Neutrophil (primary cell): ENCODE measurements around the gene TELO2.

Experiments used
- H3K27ac ChIP-seq: fragments of 200-600 bp; sonication (generic); 2 replicates; pipeline ENCODE4 v1.5.1; 2016; ENCODE audit warnings: mild to moderate bottlenecking, moderate library complexity
- H3K27me3 ChIP-seq: fragments of 200-600 bp; sonication (generic); 2 replicates; pipeline ENCODE4 v1.6.0; 2016; ENCODE audit warnings: mild to moderate bottlenecking
- H3K36me3 ChIP-seq: fragments of 200-600 bp; sonication (generic); 2 replicates; pipeline ENCODE4 v1.5.1; 2017
- H3K4me1 ChIP-seq, 2 experiments: fragments of 200-600 bp in 1 of 2; sonication (generic) in 1 of 2; 1 replicate in 1 of 2; 2 replicates in 1 of 2; pipeline versions ENCODE4 v1.5.1 to v1.6.1; 2013 to 2016; ENCODE audit warnings: low read depth in 1 of 2, low read length in 1 of 2, mild to moderate bottlenecking in 1 of 2, moderate library complexity in 1 of 2; ENCODE audit not compliant: control insufficient read depth in 1 of 2, insufficient read depth in 1 of 2
- H3K4me3 ChIP-seq, 2 experiments: fragments of 200-600 bp in 1 of 2; sonication (generic) in 1 of 2; 1 replicate in 1 of 2; 2 replicates in 1 of 2; pipeline ENCODE4 v1.5.1; 2013 to 2016; ENCODE audit warnings: low read depth in 1 of 2, low read length in 1 of 2, mild to moderate bottlenecking in 1 of 2, moderate library complexity in 1 of 2
- H3K9me3 ChIP-seq: fragments of 200-600 bp; sonication (generic); 2 replicates; pipeline ENCODE4 v1.5.1; 2016
- TF ChIP-seq, protein P1 (sequence below): fragments of 200-600 bp; sonication (generic); IDR thresholded peaks from 2 replicates; pipeline ENCODE4 v1.5.1; 2016; ENCODE audit warnings: antibody characterized with exemption

Gene TELO2

DNA sequence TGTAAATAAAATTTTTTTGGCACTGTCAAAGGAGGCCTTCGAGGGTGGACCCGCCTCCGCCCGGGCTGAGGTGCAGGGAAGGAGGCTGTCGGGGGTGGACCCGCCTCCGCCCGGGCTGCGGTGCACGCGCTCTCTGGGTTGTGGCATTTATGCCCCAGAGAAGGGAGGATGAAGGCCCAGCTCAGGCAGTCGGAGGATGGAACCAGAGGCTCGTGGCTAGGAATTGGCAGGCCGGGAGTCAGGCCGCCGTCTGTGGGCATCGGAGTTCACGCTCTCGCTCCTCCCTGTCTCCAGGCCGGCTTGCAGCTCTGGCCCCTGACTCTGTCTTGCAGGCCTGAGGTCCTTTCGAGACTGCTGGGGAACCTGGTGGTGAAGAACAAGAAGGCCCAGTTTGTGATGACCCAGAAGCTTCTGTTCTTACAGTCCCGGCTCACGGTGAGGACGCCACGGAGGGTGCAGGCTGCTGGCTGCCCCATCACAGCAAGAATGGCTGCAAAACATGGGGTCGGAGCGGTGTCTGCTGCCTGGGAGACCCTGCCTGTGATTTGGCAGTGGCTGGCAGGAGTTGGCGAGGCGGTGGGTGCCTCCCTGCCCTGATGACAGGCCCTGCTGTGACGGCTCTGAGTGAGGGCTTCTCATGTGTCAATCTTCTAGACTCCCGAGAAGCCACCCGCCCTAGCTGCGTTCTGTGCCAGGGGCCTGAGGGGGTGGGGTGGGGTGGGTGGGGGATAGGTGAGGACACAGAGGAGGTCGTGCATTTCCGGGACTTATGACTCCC, 5.9 kb downstream of the TELO2 start:
- Histone ChIP-seq H3K36me3 (peaks cover 74% of the 10 kb centered on the region), H3K9me3 (no peaks in the 10 kb centered on the region), H3K4me1 (peaks cover 1% of the 10 kb centered on the region in 2 experiments), H3K4me3 (no peak overlapping the region), H3K27me3 (no peaks in the 10 kb centered on the region), H3K27ac (no peak overlapping the region)
- TF ChIP-seq, protein P1, sequence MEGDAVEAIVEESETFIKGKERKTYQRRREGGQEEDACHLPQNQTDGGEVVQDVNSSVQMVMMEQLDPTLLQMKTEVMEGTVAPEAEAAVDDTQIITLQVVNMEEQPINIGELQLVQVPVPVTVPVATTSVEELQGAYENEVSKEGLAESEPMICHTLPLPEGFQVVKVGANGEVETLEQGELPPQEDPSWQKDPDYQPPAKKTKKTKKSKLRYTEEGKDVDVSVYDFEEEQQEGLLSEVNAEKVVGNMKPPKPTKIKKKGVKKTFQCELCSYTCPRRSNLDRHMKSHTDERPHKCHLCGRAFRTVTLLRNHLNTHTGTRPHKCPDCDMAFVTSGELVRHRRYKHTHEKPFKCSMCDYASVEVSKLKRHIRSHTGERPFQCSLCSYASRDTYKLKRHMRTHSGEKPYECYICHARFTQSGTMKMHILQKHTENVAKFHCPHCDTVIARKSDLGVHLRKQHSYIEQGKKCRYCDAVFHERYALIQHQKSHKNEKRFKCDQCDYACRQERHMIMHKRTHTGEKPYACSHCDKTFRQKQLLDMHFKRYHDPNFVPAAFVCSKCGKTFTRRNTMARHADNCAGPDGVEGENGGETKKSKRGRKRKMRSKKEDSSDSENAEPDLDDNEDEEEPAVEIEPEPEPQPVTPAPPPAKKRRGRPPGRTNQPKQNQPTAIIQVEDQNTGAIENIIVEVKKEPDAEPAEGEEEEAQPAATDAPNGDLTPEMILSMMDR, result no peak

DNA sequence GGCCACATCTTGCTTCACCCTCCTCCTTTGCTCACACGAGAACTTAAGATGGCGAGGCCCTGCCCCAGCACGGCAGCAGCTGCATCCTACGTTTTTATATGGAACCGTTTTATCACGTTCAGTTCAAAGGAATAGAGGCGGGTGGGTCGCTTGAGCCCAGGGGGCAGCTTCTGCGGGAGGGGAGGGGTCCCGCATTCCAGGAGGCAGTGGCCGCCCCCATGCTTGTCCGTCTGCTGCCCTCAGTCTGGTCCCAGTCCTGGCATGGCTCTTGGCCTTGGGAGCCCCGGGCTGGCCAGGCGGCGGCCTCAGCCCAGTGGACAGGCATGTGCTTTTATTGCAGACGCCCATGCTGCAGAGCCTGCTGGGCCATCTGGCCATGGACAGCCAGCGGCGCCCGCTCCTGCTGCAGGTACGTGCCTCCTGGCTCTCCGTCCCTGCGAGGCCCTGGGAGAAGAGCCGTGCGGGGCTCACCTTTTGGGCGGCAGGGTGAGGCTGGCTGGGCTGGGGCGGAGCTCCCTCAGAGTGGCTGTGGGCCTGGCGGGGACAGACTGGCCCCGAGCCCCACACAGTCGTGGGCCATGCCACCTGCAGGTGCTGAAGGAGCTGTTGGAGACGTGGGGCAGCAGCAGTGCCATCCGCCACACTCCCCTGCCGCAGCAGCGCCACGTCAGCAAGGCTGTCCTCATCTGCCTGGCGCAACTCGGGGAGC, 6.8 kb downstream of the TELO2 start:
- Histone ChIP-seq H3K27ac (no peak overlapping the region), H3K4me3 (no peak overlapping the region), H3K36me3 (peaks cover 74% of the 10 kb centered on the region), H3K4me1 (no peaks in the 10 kb centered on the region), H3K27me3 (no peaks in the 10 kb centered on the region), H3K9me3 (no peaks in the 10 kb centered on the region)
- TF ChIP-seq, protein P1, result no peak

DNA sequence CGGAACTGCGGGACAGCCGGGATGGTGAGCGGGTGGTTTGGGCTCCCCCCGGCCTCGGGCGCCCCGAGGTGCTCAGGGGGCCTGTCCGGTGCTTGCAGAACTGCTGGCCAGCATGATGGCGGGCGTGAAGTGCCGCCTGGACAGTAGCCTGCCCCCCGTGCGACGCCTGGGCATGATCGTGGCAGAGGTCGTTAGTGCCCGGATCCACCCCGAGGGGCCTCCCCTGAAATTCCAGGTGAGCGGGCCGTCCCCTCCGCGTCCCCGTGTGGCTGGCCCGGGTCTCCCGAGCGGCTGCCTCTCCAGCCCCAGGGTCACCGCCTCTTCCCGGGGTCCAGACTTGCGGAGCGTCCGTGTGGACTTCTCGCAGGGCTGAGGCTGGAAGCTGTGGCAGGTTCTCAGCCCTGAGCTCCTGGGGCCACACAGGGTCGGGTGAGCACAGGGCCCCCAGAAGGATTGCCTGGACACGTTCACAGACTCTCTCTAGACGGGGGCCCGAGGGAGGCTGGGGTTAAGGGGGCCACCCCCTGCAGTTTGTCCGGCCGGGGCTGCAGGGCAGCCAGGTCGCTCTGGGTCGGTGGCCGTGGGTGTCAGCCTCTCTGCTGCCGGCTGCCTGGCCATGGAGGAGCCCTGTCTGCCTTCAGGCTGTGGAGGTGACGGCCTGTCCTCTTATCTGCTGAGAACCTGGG, 7.4 kb downstream of the TELO2 start:
- H3K27me3 ChIP-seq, result no peaks in the 10 kb centered on the region

DNA sequence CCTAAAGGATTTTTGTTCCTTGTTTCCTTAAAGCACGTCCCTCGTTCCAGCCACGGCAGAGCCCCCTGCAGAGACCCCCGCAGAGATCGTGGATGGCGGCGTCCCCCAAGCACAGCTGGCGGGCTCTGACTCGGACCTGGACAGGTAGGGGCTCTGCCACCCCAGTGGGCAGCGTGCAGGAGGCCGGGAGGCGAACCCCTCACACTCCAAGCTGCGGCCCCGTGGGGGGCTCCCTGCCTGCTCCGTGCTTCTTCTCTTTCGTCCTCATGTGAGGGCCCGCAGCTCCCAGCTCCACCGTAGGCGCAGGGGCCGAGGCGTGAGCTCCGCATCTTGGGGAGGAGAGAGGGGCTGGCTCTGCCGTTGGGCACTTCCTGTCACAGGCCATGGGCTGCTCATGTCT, 8.5 kb downstream of the TELO2 start:
- no peaks in the 10 kb centered on the region for H3K9me3 ChIP-seq
- H3K4me3 ChIP-seq, result no peak overlapping the region
- TF ChIP-seq, protein P1, result no peak
- peaks cover 74% of the 10 kb centered on the region for H3K36me3 ChIP-seq
- H3K27ac ChIP-seq, result no peak overlapping the region
- no peaks in the 10 kb centered on the region for H3K4me1 ChIP-seq
- no peaks in the 10 kb centered on the region for H3K27me3 ChIP-seq

More for the DNA sequence above, 7.4 kb downstream of the TELO2 start:
- no peaks in the 10 kb centered on the region for H3K9me3 ChIP-seq
- H3K27ac ChIP-seq, result no peak overlapping the region
- no peak overlapping the region for H3K4me3 ChIP-seq
- TF ChIP-seq, protein P1, result no peak
- no peaks in the 10 kb centered on the region for H3K4me1 ChIP-seq
- H3K36me3 ChIP-seq, result peaks cover 71% of the 10 kb centered on the region

DNA sequence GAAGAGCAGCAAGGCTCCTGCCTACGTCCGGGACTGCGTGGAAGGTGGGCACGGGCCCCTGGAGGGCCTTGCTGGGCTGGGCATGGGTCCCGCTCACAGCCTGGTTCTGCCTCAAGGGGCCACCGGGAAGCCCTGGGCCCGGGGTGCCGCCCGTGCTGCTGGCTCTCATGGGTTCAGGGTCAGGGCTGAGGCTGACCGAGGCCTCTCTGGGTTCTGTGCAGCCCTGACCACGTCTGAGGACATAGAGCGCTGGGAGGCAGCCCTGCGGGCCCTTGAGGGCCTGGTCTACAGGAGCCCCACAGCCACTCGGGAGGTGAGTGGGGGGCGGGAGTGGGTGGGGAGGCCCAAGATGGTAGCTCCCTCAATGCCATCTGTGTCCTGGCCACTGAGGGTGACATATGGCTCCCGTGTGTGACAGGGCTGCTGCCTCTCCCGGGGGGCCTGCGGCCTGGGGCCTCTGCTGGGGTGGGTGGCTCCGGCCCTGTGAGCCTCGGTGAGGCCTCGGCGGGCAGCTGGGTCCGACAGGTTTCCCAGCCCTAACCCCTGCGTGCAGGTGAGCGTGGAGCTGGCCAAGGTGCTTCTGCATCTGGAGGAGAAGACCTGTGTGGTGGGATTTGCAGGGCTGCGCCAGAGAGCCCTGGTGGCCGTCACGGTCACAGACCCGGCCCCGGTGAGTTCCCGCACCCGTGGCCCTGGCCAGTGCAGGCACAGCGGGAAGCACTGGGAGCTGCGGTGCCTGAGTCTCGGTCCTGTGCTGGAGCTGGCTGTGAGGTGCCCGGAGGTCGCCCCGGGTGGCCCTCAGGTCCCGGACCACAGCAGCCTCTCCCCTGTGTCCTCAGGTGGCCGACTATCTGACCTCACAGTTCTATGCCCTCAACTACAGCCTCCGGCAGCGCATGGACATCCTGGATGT, 9.2 kb downstream of the TELO2 start:
- H3K4me3 ChIP-seq, result no peak overlapping the region
- no peak overlapping the region for H3K27ac ChIP-seq
- TF ChIP-seq, protein P1, result no peak
- no peaks in the 10 kb centered on the region for H3K9me3 ChIP-seq
- H3K36me3 ChIP-seq, result peaks cover 74% of the 10 kb centered on the region
- no peaks in the 10 kb centered on the region for H3K4me1 ChIP-seq
- H3K27me3 ChIP-seq, result no peaks in the 10 kb centered on the region
